ENCODE measurements around the gene CHST15.

Gene CHST15

GRCh38 chr10:124040451-124041188 is 52.8 kb downstream of the CHST15 start:
- Histone ChIP-seq H3K9ac (ENCODE audit: low read depth, low read length) (no peak overlapping the region), H3K4me3 (ENCODE audit: low read depth in 1 of 2, low read length in 2 of 2) (no peak overlapping the region), H3K36me3 (ENCODE audit: insufficient read depth, low read length) (peaks cover 7% of the 10 kb centered on the region), H3K4me2 (ENCODE audit: insufficient read depth, low read length) (no peak overlapping the region), H2AFZ (ENCODE audit: low read depth, low read length) (no peak overlapping the region), H3K79me2 (ENCODE audit: insufficient read depth, low read length) (no peaks in the 10 kb centered on the region), H3K27ac (ENCODE audit: low read length) (no peak overlapping the region), H4K20me1 (ENCODE audit: insufficient read depth, low read length) (0 out of 2 replicates have a peak, but pooled peaks cover 4% of the 10 kb centered on the region), H3K4me1 (ENCODE audit: insufficient read depth, low read length) (peaks cover 39% of the 10 kb centered on the region), H3K27me3 (ENCODE audit: insufficient read depth, low read length, poor library complexity) (no peaks in the 10 kb centered on the region), H3K9me3 (ENCODE audit: insufficient read depth, low read length, severe bottlenecking) (no peaks in the 10 kb centered on the region)
- TF ChIP-seq EZH2 (IDR thresholded peaks at IDR 0.05; ENCODE audit: borderline replicate concordance, low read depth, low read length, severe bottlenecking), result no peak
- TF ChIP-seq CTCF (IDR thresholded peaks at IDR 0.05; ENCODE audit: borderline replicate concordance, extremely low read depth, low read length, poor library complexity, severe bottlenecking), result no peak
- DNase-seq (no peak), ATAC-seq (ENCODE audit: insufficient read depth, low read depth) (no peak)

DNA sequence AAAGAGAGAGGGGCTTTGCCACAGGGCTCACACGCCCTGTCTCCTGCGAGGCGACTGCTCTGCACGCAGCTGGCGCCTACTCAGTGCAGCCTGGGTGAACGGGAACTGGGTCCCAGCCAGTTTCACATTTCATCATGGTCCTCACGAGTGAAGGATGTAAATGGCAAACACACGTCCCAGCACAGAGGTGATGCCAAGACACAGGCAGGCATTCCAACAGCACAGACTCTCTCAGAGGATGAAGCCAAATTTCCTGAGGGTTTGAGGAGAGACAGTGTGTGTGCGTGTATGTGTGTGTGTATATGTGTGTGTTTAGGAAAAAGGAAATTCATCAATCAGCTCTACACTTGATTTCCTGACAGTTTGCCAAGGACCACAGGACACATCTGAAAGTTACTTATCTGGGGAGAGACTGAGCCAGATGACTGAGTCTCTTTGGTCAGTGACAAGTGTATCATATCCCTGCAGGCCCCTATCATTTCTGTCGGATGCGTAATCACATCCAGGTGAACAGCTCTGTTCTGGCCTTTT is 53.9 kb downstream of the CHST15 start:
- Histone ChIP-seq H3K79me2 (ENCODE audit: insufficient read depth, low read length) (no peaks in the 10 kb centered on the region), H3K36me3 (ENCODE audit: insufficient read depth, low read length) (peaks cover 7% of the 10 kb centered on the region), H3K4me1 (ENCODE audit: insufficient read depth, low read length) (peaks cover 42% of the 10 kb centered on the region), H3K9me3 (ENCODE audit: insufficient read depth, low read length, severe bottlenecking) (no peaks in the 10 kb centered on the region), H4K20me1 (ENCODE audit: insufficient read depth, low read length) (0 out of 2 replicates have a peak, but pooled peaks cover 4% of the 10 kb centered on the region), H3K27me3 (ENCODE audit: insufficient read depth, low read length, poor library complexity) (no peaks in the 10 kb centered on the region), H3K9ac (ENCODE audit: low read depth, low read length) (no peak overlapping the region), H3K4me2 (ENCODE audit: insufficient read depth, low read length) (no peak overlapping the region), H2AFZ (ENCODE audit: low read depth, low read length) (no peak overlapping the region), H3K27ac (ENCODE audit: low read length) (no peak overlapping the region), H3K4me3 (ENCODE audit: low read depth in 1 of 2, low read length in 2 of 2) (no peak overlapping the region)
- ATAC-seq (ENCODE audit: insufficient read depth, low read depth) (no peak), DNase-seq (no peak)
- TF ChIP-seq EZH2 (IDR thresholded peaks at IDR 0.05; ENCODE audit: borderline replicate concordance, low read depth, low read length, severe bottlenecking) (no peak), CTCF (IDR thresholded peaks at IDR 0.05; ENCODE audit: borderline replicate concordance, extremely low read depth, low read length, poor library complexity, severe bottlenecking) (no peak)

DNA sequence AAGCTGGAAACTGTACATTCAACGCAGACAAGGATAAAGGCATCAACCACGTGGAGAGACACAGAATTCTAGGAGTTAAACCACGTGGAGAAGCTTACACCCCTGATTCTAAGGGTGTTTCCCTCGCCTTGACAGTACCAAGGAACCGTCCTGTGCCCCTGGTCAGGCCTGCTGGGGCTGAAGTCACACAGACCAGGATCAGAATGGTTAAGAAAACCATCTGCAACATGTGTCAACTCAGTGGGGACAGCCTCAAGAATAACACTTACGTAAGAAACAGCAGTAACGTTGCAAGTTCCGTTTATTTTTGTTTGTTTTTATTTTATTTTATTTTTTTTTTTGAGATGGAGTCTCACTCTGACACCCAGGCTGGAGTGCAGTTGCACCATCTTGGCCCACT is 55.6 kb downstream of the CHST15 start:
- peaks cover 7% of the 10 kb centered on the region for H3K36me3 ChIP-seq (ENCODE audit: insufficient read depth, low read length)
- no peaks in the 10 kb centered on the region for H3K27me3 ChIP-seq (ENCODE audit: insufficient read depth, low read length, poor library complexity)
- DNase-seq, result no peak
- H4K20me1 ChIP-seq (ENCODE audit: insufficient read depth, low read length), result no peaks in the 10 kb centered on the region
- no peak overlapping the region for H3K4me3 ChIP-seq (ENCODE audit: low read depth in 1 of 2, low read length in 2 of 2)
- no peak overlapping the region for H3K27ac ChIP-seq (ENCODE audit: low read length)
- H3K4me2 ChIP-seq (ENCODE audit: insufficient read depth, low read length), result no peak overlapping the region
- H3K9ac ChIP-seq (ENCODE audit: low read depth, low read length), result no peak overlapping the region
- no peak for TF ChIP-seq CTCF (IDR thresholded peaks at IDR 0.05; ENCODE audit: borderline replicate concordance, extremely low read depth, low read length, poor library complexity, severe bottlenecking)
- TF ChIP-seq EZH2 (IDR thresholded peaks at IDR 0.05; ENCODE audit: borderline replicate concordance, low read depth, low read length, severe bottlenecking), result no peak
- H3K79me2 ChIP-seq (ENCODE audit: insufficient read depth, low read length), result no peaks in the 10 kb centered on the region
- no peak for ATAC-seq (ENCODE audit: insufficient read depth, low read depth)
- H3K9me3 ChIP-seq (ENCODE audit: insufficient read depth, low read length, severe bottlenecking), result no peaks in the 10 kb centered on the region
- peaks cover 25% of the 10 kb centered on the region for H3K4me1 ChIP-seq (ENCODE audit: insufficient read depth, low read length)
- H2AFZ ChIP-seq (ENCODE audit: low read depth, low read length), result no peak overlapping the region
